ENCODE data around the gene FOXP1. TPM values are rescaled to one million over a fixed set of nuclear protein-coding genes. Genes with fewer than 3 reads are reported as not detected.

Gene FOXP1
- total and polyA plus RNA-seq, 8 donors, result 13.4 to 74.1 (median 44.1) TPM

DNA sequence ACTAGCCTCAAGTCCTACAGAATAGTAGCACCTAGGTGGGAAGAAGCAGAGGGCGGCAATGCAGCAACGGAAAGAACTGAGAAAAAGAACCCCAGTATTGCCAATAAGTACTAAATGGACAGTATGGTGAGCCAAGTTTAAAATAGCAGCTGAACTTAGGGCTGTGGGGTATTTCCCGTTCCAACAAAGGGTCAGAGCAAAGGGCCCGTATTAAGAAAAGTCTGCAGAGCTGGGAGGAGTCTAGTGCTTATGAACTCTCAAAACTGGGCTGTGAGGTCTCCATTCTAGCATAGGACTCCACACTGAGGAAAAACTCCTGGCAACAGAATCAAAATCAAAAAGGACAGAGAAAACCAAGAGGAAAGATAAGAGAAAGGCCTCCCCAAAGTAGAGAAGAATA lies 250.7 kb downstream of the FOXP1 start:
- H3K9me3 ChIP-seq, result no peaks in the 10 kb centered on the region
- no peaks in the 10 kb centered on the region for H3K4me1 ChIP-seq
- H3K27me3 ChIP-seq, result no peaks in the 10 kb centered on the region
- no peaks in the 10 kb centered on the region for H3K36me3 ChIP-seq
- no peak for FAIRE-seq
- intact Hi-C loops (cut with DNase I), result no loop called here
- no peak overlapping the region for H3K27ac ChIP-seq
- no peak for TF ChIP-seq CTCF (IDR thresholded peaks at IDR 0.05)
- no peak overlapping the region for H3K4me3 ChIP-seq
- DNase-seq, result no peak
- no peak for ATAC-seq
- 88 to 91% methylated on average over 4 of the region's 4 CpGs for WGBS, 2 donors

DNA sequence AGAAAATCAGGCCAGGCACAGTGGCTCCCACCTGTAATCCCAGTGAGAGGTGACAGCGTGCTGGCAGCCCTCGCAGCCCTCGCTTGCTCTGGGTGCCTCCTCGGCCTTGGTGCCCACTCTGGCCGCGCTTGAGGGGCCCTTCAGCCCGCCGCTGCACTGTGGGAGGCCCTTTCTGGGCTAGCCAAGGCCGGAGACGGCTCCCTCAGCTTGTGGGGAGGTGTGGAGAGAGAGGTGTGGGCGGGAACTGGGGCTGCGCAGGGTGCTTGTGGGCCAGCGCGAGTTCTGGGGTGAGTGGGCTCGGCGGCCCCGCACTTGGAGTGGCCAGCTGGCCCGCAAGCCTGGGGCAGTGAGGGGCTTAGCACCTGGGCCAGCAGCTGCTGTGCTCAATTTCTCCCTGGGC lies 252.6 kb downstream of the FOXP1 start:
- no peak overlapping the region for H3K4me3 ChIP-seq
- H3K9me3 ChIP-seq, result no peaks in the 10 kb centered on the region
- ATAC-seq, result no peak
- intact Hi-C loops (cut with DNase I), result no loop called here
- no peak for DNase-seq
- no peaks in the 10 kb centered on the region for H3K36me3 ChIP-seq
- no peak for TF ChIP-seq CTCF (IDR thresholded peaks at IDR 0.05)
- no peak for FAIRE-seq
- WGBS, 2 donors, result 90 to 95% methylated on average over 16 to 18 of the region's 18 CpGs
- no peak overlapping the region for H3K27ac ChIP-seq
- H3K4me1 ChIP-seq, result no peaks in the 10 kb centered on the region
- H3K27me3 ChIP-seq, result no peaks in the 10 kb centered on the region

GRCh38 chr3:71330505-71330904 lies 253.0 kb downstream of the FOXP1 start:
- no peaks in the 10 kb centered on the region for H3K9me3 ChIP-seq
- no peak for ATAC-seq
- no peaks in the 10 kb centered on the region for H3K27me3 ChIP-seq
- no peak for DNase-seq
- H3K4me3 ChIP-seq, result no peak overlapping the region
- no peaks in the 10 kb centered on the region for H3K36me3 ChIP-seq
- H3K4me1 ChIP-seq, result no peaks in the 10 kb centered on the region
- FAIRE-seq, result no peak
- intact Hi-C loops (cut with DNase I), result no loop called here
- 98 to 100% methylated on average over 1 of the region's 1 CpG for WGBS, 2 donors
- no peak overlapping the region for H3K27ac ChIP-seq
- no peak for TF ChIP-seq CTCF (IDR thresholded peaks at IDR 0.05)

DNA sequence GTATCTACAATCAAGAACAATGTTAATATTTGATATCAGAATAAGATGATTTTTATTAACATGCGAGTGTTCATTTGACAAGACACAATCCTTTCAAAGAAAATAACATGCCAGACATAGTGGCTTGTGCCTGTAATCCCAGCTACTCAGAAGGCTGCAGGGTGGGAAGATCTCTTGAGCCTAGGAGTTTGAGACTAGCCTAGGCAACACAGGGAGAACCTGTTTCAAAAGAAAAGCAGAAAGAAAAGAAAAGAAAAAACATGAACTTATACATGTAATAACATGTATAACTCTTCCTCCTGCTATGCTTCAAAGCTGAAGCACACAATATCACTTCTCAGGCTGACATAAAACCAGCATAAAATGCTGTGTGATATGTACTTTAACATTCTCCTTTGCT lies 253.7 kb downstream of the FOXP1 start:
- FAIRE-seq (no peak), ATAC-seq (no peak), DNase-seq (no peak)
- Histone ChIP-seq H3K36me3 (no peaks in the 10 kb centered on the region), H3K27me3 (no peaks in the 10 kb centered on the region), H3K4me1 (no peaks in the 10 kb centered on the region), H3K4me3 (no peak overlapping the region), H3K9me3 (no peaks in the 10 kb centered on the region), H3K27ac (no peak overlapping the region)
- TF ChIP-seq CTCF (IDR thresholded peaks at IDR 0.05), result no peak
- 90 to 100% methylated on average over 1 of the region's 1 CpG for WGBS, 2 donors
- intact Hi-C loops (cut with DNase I), result no loop called here

DNA sequence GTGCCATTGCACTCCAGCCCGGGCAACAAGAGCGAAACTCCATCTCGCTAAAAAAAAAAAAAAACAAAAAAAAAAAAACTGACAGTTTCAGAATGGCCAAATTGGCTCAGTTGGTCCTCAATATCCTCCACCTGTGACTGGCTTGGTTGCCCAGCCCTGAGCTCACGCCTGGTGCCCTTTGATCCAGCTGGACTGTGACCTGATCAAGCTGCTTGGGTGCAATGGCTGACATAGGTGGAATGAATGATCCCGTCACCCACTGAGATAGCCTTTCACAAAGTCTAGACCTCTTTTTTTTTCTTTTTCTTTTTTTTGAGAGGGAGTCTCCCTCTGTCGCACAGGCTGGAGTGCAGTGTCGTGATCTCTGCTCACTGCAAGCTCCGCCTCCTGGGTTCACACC lies 254.6 kb downstream of the FOXP1 start:
- Histone ChIP-seq H3K27ac (no peak overlapping the region), H3K36me3 (no peaks in the 10 kb centered on the region), H3K27me3 (no peaks in the 10 kb centered on the region), H3K4me3 (no peak overlapping the region), H3K9me3 (no peaks in the 10 kb centered on the region), H3K4me1 (no peaks in the 10 kb centered on the region)
- ATAC-seq, result no peak
- intact Hi-C loops (cut with DNase I), result no loop called here
- no peak for FAIRE-seq
- TF ChIP-seq CTCF (IDR thresholded peaks at IDR 0.05), result no peak
- no peak for DNase-seq
- 98 to 99% methylated on average over 7 to 8 of the region's 8 CpGs for WGBS, 2 donors
